OCI-LY3 (cell line): ENCODE measurements around the gene DNAI1.

Experiments
- H2AFZ ChIP-seq: fragments of 200-600, 300-600 bp; shearing (Covaris generic); 2 replicates; pipeline ENCODE4 v1.6.0; 2014; ENCODE audit warnings: antibody characterized with exemption, low read depth, low read length
- H3K27ac ChIP-seq: fragments of 200-600, 300-600 bp; sonication (generic); 2 replicates; pipeline ENCODE4 v1.5.1; 2014; ENCODE audit warnings: mild to moderate bottlenecking, low read length, moderate library complexity, mixed read lengths
- H3K27me3 ChIP-seq: fragments of 200-600, 300-600 bp; sonication (generic); 2 replicates; pipeline ENCODE4 v1.6.1; 2014; ENCODE audit warnings: low read depth, low read length, mixed read lengths
- H3K36me3 ChIP-seq: fragments of 200-600, 300-600 bp; sonication (generic); replicated peaks from 2 replicates; pipeline ENCODE3; 2014; ENCODE audit warnings: low read depth, low read length, mixed read lengths
- H3K4me1 ChIP-seq: fragments of 300-600, 200-600 bp; sonication (generic); 2 replicates; pipeline ENCODE4 v1.6.1; 2014; ENCODE audit warnings: low read length, mixed read lengths
- H3K4me2 ChIP-seq: fragments of 200-600, 300-600 bp; sonication (generic); 2 replicates; pipeline ENCODE4 v1.6.1; 2014; ENCODE audit warnings: low read length, mixed read lengths
- H3K4me3 ChIP-seq: fragments of 300-600, 200-600 bp; sonication (generic); 2 replicates; pipeline ENCODE4 v1.5.1; 2014; ENCODE audit warnings: antibody characterized with exemption, mild to moderate bottlenecking, low read length, moderate library complexity
- H3K79me2 ChIP-seq: fragments of 300-600, 200-600 bp; shearing (Covaris generic); 2 replicates; pipeline ENCODE4 v1.6.1; 2014; ENCODE audit warnings: mild to moderate bottlenecking, low read length, mixed read lengths
- H3K9ac ChIP-seq: fragments of 300-600, 200-600 bp; shearing (Covaris generic); 2 replicates; pipeline ENCODE4 v1.6.0; 2014; ENCODE audit warnings: mild to moderate bottlenecking, low read length, moderate library complexity
- H3K9me3 ChIP-seq: fragments of 200-600, 300-600 bp; shearing (Covaris generic); 2 replicates; pipeline ENCODE4 v1.6.1; 2014; ENCODE audit warnings: low read length, mixed read lengths; ENCODE audit not compliant: insufficient read depth
- H4K20me1 ChIP-seq: fragments of 200-600, 300-600 bp; sonication (generic); 2 replicates; pipeline ENCODE4 v1.6.1; 2016; ENCODE audit warnings: low read length, mixed read lengths; ENCODE audit not compliant: insufficient read depth
- CTCF ChIP-seq: fragments of 200-600, 300-600 bp; sonication (generic); IDR thresholded peaks from 2 replicates; pipeline ENCODE4 v1.5.1; 2014; ENCODE audit warnings: antibody characterized with exemption, low read length, low read depth
- EZH2phosphoT487 ChIP-seq: fragments of 200-600 bp; shearing (Covaris generic); IDR thresholded peaks from 2 replicates; pipeline ENCODE4 v1.6.1; 2018; ENCODE audit warnings: antibody characterized with exemption, mixed run types, low read depth

DNAI1 gene

DNA sequence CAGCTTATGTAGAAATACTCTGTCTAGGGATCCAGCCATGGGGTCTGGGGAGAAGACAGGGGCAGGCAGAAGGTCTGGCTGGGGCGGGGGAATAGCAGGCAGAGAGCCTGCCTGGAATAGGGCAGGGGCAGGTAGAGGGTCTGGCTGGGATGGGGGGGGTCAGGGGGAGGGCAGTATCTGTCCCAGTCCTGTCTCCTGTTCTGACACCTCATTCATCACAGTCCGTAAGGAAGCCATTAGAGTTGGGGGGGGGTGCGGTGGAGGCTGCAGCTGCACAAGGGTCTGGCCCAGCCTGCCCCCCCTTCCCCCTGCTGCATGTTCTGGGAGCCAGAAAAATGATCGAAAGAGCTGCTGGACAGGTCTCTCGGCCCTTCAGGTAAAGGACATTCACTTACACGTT, 98.3 kb downstream of the DNAI1 start:
- Histone ChIP-seq H3K27ac (no peak overlapping the region), H3K9me3 (no peaks in the 10 kb centered on the region), H4K20me1 (no peaks in the 10 kb centered on the region), H3K4me2 (no peak overlapping the region), H3K9ac (no peak overlapping the region), H2AFZ (no peak overlapping the region), H3K4me1 (no peaks in the 10 kb centered on the region), H3K4me3 (no peak overlapping the region), H3K79me2 (no peaks in the 10 kb centered on the region), H3K27me3 (no peaks in the 10 kb centered on the region), H3K36me3 (no peaks in the 10 kb centered on the region)
- TF ChIP-seq CTCF (no peak), EZH2phosphoT487 (no peak)

- no peaks in the 10 kb centered on the region for H3K27me3 ChIP-seq
- H2AFZ ChIP-seq = no peak overlapping the region
- H3K4me3 ChIP-seq = no peak overlapping the region
- no peaks in the 10 kb centered on the region for H4K20me1 ChIP-seq
- H3K79me2 ChIP-seq = no peaks in the 10 kb centered on the region
- no peaks in the 10 kb centered on the region for H3K4me1 ChIP-seq
- H3K9ac ChIP-seq = no peak overlapping the region
- H3K9me3 ChIP-seq = no peaks in the 10 kb centered on the region
- no peak for TF ChIP-seq CTCF
- no peak for TF ChIP-seq EZH2phosphoT487
- no peak overlapping the region for H3K27ac ChIP-seq
- no peaks in the 10 kb centered on the region for H3K36me3 ChIP-seq
- H3K4me2 ChIP-seq = no peak overlapping the region
Measured at GRCh38 chr9:34557426-34558321, 99.1 kb downstream of the DNAI1 start.

- Histone ChIP-seq H3K4me2 (no peak overlapping the region), H3K79me2 (no peaks in the 10 kb centered on the region), H3K9me3 (no peaks in the 10 kb centered on the region), H3K36me3 (no peaks in the 10 kb centered on the region), H3K27ac (no peak overlapping the region), H3K4me1 (peaks cover 3% of the 10 kb centered on the region; the same call in 1 of the 2 replicates), H4K20me1 (no peaks in the 10 kb centered on the region), H2AFZ (no peak overlapping the region), H3K9ac (no peak overlapping the region), H3K4me3 (no peak overlapping the region), H3K27me3 (no peaks in the 10 kb centered on the region)
- no peak for TF ChIP-seq EZH2phosphoT487
- TF ChIP-seq CTCF = no peak
Measured at GRCh38 chr9:34558364-34558763, 99.8 kb downstream of the DNAI1 start.

GRCh38 chr9:34558919-34559623, 100.5 kb downstream of the DNAI1 start:
- H2AFZ ChIP-seq = no peak overlapping the region

More at GRCh38 chr9:34558919-34559623, 100.5 kb downstream of the DNAI1 start:
- H3K9ac ChIP-seq = no peak overlapping the region
- TF ChIP-seq EZH2phosphoT487 (no peak), CTCF (no peak)
- no peak overlapping the region for H3K27ac ChIP-seq
- H3K9me3 ChIP-seq = no peaks in the 10 kb centered on the region
- H3K4me3 ChIP-seq = no peak overlapping the region
- H3K36me3 ChIP-seq = no peaks in the 10 kb centered on the region
- no peaks in the 10 kb centered on the region for H3K27me3 ChIP-seq
- H3K4me2 ChIP-seq = no peak overlapping the region
- peaks cover 6% of the 10 kb centered on the region; the same call in 1 of the 2 replicates for H3K4me1 ChIP-seq
- no peaks in the 10 kb centered on the region for H3K79me2 ChIP-seq
- H4K20me1 ChIP-seq = no peaks in the 10 kb centered on the region
